GM21367 (cell line): Measurements from ENCODE around the gene ADAMTSL1.

Source experiments
- ATAC-seq: cut with Tn5 transposase; IDR thresholded peaks from one replicate; pipeline ENCODE4 v1.9.1; 2021; ENCODE audit not compliant: unreplicated experiment

The ADAMTSL1 gene

DNA sequence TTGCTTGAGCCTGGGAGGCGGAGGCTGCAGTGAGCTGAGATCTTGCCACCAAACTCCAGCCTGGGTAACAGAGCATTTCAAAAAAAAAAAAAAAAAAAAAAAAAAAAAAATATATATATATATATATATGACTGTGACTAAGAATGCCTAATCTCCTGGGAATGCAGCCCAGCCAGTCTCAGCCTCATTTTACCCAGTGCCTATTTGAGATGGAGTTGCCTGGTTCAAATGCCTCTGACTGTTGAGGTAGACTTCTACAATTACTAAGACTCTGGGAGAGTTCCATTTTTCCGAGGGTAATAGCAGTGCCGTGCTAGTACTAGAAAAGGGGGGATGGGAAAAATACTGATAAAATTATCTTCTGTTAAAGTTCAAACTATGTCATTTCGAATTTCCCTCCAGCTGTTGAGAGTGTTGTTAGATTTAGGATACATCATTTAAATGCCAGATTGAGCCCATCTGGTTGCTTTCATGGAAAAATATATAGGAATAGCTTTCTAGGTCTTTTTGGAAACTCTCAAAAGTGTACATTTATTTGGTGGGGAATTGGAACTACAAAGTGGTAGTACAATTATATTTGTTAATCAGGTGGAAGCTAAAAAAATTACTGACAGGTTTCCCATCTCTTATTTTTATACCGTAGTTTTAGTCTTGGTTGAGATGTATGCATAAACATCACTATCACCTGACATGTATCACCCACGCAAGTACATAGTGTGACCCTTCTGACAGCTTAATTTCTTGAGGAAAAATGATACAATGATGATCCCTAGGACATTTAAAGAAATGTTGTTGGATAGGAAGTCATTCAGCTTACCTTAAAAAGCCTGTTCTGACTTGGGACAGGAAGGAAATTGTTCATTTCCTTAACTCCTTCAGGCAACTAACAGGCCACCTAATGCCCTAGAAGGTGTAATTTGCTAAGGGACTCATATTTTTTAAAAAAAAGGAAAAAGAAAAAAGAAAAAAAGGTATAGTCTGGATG lies 214.9 kb downstream of the ADAMTSL1 start:
- no peak for ATAC-seq

DNA sequence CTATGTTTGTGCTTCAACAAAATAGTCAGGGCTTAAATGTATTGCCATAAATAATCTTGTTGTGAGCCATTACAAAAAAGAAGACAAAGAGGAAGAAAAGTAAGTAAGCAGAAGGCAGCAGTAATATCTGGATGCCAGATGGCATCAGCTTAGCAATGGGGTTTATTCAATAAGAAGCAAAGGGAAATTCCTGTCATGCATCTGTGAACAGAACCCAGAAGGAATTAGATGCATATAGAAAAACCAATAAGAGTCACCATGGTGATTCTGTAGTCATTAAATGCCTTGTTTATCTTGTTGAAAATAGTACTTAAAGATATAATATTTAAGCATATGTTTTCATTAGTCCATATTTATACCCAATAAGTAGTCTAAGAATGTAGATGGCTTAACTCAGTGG lies 216.0 kb downstream of the ADAMTSL1 start:
- no peak for ATAC-seq

GRCh38 chr9:18692268-18692667 lies 218.3 kb downstream of the ADAMTSL1 start:
- no peak for ATAC-seq

- no peak for ATAC-seq
Observed at GRCh38 chr9:18692962-18693361, 219.0 kb downstream of the ADAMTSL1 start.

- ATAC-seq = no peak
Observed at GRCh38 chr9:18694959-18695668, 221.2 kb downstream of the ADAMTSL1 start.

GRCh38 chr9:18698992-18699391 lies 225.0 kb downstream of the ADAMTSL1 start:
- no peak for ATAC-seq

- ATAC-seq = no peak
Observed at GRCh38 chr9:18699764-18700163, 225.8 kb downstream of the ADAMTSL1 start.

- ATAC-seq = no peak
Observed at GRCh38 chr9:18700714-18701113, 226.8 kb downstream of the ADAMTSL1 start.

DNA sequence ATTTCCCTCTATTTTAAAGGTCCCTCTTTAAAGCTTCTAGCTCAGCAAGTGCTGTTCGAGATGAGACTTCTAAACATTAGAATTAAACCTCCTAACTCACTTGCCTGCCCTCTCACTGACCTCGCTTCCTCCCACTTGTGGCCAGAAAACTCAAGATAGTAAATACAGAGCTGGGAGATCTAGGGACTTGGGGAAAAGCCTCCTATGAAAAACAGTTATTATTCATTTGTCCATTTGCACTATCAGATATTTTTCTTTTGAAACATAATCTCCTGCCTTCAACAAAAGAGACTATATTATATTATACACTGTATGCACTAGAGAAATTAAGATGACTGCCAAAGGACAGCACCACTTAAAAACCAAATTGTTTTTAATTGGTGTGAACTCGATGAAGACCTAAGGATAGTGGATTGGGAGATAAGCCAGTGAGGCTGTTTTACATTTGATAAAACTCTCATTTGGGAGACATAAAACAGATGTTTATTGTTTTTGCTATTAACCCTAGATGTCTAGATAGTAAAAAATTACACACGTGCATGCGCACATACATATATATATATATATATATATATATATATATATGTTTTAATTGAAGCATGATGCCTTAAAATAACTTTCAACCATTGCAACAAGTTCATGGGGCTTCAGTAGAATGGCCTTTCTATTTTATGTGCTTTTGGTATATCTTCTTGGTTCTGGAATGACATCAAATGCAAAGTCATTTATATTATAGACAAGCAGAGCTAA lies 229.4 kb downstream of the ADAMTSL1 start:
- ATAC-seq = no peak

DNA sequence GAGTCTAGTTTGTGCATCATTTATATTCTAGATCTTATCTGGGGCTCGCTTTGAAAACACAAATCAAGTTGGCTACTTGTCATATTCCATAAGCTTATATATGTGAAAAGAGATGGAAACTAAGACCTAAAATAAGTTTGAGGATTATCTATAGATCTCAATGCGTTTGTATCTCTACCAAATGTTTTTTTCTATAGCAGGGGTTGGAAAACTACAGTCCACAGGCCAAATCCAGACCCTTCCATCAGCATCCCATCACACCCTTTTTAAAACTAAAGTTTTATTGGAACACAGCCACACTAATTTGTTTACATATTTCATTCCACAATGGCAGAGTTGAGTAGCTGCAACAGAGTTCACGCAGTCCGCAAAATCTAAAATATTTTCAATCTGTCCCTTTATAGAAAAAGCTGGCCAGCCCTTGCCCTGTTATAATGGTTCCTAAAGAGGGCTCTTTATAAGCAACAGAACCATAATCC lies 230.0 kb downstream of the ADAMTSL1 start:
- ATAC-seq = no peak

DNA sequence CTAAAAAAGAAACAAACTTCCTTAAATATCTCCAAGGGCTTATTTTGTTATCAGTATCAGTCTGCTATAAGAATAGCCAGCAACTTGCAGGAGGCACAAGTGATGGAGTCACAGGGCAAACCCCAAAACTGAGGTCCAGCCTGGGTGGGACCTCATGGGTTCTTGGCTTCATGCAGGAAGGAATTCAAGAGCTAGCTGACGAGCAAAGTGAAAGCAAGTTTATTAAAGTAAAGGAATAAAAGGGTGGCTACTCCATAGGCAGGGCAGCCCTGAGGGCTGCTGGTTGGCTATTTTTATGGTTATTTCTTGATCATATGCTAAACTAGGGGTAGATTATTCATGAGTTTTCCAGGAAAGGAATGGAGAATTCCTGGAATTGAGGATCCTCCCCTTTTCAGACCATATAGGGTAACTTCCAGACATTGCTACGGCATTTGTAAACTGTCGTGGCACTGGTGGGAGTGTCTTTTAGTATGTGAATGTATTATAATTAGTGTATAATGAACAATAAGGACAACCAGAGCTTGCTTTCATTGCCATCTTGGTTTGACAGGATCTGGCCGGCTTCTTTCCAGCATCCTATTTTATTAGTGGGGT lies 231.9 kb downstream of the ADAMTSL1 start:
- no peak for ATAC-seq

DNA sequence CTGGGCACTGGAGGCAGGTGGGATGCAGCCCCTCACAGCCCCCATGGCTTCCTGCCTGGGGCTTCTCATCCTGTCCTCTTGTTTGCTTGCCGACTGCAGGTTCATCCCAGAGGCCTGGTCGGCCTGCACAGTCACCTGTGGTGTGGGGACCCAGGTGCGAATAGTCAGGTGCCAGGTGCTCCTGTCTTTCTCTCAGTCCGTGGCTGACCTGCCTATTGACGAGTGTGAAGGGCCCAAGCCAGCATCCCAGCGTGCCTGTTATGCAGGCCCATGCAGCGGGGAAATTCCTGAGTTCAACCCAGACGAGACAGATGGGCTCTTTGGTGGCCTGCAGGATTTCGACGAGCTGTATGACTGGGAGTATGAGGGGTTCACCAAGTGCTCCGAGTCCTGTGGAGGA lies 232.7 kb downstream of the ADAMTSL1 start:
- ATAC-seq = no peak

GRCh38 chr9:18707061-18707461 lies 233.1 kb downstream of the ADAMTSL1 start:
- ATAC-seq = no peak

DNA sequence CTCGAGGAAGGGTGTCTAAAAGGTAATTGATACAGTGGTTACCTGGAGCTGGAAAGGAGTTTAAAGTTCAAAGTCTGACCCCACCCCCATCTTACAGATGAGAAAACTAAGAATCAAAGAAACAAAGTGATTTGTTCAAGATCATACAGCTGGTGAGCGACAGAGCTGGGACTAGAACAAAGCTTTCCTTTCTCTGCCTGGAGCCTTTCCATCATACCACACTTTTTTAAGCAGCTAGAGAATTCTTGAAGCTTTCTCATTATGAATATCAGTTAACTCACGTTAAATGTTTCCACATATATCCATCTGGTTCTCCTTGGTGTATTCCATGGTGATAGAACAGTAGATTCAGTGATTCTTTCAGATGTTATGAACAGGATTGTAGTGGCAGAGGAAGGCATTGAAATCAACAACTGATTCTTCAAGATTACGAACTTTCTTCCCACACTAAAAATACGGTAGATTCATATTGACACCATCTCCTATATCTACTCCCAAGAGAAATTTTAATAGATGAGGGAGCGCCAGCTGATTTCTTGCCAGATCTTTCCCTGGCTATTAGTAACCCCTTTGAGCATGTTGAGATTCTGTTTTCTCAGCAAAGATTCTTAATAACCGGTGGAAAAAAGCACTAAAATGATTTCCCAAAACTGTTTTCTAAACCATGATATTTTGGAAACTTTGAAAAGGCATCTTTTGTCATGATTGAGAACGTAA lies 233.7 kb downstream of the ADAMTSL1 start:
- no peak for ATAC-seq

DNA sequence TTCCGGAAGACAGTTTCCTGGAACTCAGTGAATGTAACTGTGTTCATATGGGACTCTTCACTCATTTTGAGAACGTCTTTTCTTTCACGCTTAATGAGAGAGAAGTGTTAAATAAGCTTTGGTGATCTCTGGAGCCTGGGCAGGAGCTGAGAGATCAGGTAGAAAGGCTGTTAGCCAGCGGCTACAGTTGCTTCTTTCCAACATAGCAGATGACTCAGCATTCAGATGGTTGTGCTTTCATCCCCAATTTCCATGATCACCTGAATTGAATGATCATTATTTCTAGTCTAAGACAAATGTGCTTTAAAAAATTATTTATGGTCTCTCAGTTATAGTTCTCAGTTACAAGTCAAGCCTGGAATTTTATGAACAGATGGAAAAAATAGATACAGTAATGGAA lies 234.5 kb downstream of the ADAMTSL1 start:
- no peak for ATAC-seq

DNA sequence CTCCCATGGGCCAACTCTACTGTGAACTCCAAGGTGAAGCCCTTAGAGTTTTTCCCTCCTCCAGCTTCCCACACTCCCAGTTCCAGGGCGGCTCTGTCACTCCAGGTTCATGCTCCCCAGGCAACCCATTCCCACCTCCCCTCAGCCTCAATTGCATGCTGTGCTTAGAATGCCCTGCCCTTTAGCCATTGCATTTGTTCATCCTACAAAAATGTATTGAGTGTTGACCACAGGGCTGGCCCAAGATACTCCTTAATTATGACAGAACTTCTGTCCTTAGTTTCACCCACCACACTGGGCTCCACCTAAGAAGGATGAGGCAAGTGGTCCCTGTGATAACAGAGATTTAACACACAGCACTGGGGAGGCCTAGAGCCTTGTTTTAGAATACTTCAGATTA lies 236.1 kb downstream of the ADAMTSL1 start:
- no peak for ATAC-seq

DNA sequence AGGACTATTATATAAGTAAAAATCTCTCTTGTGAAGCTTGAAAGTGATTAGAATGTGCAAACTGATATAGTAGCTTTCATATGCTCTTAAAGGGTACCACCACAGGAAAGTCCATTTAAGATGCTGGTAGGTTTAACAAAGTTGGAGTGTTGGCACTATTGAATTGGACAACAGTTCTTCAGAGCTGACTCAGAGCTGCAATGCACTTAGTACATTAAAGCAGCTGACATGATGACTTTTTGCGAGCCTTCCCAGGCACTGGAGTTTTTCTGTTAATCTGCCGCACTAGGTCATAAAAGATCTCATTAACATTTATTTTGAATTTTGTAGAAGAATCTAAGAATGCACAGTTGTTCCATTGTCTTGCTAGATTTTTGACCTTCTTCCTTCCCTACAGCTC lies 243.8 kb downstream of the ADAMTSL1 start:
- no peak for ATAC-seq

GRCh38 chr9:18718393-18718792 lies 244.4 kb downstream of the ADAMTSL1 start:
- ATAC-seq = no peak

DNA sequence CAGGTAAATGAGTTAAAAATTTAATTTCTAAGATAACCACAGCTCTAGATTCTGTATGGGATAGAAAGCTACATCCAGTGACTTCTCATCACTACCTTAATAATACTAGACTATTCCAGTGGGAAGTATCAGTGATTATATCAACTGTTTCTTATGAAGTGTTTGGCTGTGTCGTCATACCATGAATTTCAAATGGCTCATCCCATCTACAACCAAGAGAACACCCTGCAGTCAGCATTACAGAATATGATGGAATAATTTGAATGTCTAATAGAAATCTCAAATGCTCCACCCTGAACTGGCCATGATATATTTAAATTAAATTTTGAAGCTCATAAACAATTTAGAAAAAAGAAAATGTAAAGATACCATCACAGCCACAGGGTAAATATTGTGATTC lies 245.0 kb downstream of the ADAMTSL1 start:
- ATAC-seq = no peak

DNA sequence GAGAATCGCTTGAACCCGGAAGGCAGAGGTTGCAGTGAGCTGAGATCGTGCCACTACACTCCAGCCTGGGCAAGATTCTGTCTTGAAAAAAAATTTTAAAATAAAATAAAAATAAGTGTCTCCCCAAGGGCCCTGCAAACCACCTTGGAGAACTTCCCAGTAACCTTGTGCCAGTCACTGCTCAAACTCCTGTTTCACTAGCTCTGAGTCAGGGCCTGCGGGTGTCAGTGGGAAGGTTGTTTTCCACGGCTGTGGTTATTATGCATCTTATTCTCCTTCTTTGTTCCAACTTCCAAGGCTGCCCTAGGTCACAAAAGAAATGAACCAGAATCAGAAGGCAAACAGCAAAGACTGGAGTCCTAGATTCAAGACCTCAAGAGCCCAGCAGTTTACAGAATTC lies 246.7 kb downstream of the ADAMTSL1 start:
- no peak for ATAC-seq
